GM12801 (cell line): ENCODE data around the gene FAM240A.

Experiments used
- CTCF ChIP-seq: IDR thresholded peaks from one replicate; pipeline ENCODE4 v1.5.1; 2011; ENCODE audit warnings: control low read depth; ENCODE audit not compliant: insufficient read length; ENCODE audit errors: extremely low read depth

FAM240A gene

DNA sequence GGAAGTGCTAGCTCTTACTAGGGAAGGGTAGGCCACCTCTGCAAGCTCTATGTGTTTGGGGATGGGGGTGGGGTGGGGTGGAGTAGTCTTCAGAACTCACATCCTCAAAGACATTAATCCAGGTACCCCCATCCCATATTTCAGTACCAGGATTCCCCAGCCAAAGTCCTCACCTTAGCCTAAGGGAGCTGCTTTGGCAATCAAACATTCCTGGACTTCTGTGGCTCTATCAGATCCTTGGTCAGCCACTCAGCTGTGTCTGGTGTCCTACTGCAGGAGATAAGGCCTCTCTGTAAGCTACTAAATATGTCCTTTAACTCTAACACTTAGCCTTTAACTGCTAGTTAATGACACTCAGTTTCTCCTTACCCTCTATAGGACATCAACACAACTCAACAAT lies 26.9 kb downstream of the FAM240A start:
- no peak for TF ChIP-seq CTCF

DNA sequence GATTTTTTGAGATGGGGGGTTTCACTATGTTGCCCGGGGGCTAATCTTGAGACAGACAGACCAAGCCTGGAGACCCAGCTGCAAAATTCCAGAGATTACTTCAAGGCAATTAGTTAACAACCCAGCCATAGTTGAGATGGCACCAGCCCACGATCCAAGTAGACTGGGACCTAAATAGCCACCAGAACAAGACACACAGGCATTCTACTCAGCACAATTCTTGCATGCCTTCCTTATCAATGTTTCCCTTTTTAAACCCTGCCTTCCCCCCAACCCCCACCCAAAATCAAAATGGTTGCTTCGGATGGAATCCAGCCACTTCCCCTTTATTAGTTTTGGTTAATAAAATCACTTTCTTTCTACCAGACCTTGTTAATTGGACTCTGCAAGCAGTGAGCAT lies 28.6 kb downstream of the FAM240A start:
- no peak for TF ChIP-seq CTCF

DNA sequence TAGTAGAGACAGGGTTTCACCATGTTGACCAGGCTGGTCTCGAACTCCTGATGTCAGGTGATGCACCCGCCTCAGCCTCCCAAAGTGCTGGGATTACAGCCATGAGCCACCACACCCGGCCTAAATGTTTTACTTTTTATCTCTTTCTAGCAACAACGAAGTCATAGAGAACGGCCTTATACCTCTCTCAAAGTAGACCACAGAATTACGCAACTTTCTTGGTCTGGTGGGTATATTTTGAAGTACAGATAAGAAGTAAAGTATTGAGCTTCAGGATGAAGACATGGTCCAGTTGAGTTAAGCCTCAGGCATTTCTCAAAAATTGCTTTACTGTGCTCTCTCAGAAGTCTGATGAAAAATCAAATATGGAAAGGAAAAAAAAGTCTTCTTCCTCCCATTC lies 30.6 kb downstream of the FAM240A start:
- TF ChIP-seq CTCF: no peak

- no peak for TF ChIP-seq CTCF
These were observed 31.4 kb downstream of the FAM240A start for GRCh38 chr3:46643701-46644100.

DNA sequence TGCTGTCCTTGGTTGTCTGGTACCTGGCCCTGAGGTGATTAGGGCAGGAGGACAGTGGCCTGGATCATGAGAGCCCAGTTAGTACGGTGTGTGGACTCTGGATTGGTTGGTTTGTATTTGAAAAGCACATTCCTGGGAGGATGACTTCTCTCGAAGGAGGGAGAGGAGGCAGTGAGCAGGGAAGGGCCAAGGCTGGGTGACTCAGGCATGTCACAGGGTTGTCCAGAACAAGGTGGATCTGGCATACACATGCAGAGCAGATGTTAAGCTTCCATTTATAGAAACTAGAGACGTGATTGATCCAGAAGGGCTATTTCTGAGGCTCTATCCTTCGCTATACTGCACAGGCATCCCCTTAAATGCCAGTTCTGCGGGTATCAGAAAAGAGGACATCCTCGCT lies 34.4 kb downstream of the FAM240A start:
- no peak for TF ChIP-seq CTCF

DNA sequence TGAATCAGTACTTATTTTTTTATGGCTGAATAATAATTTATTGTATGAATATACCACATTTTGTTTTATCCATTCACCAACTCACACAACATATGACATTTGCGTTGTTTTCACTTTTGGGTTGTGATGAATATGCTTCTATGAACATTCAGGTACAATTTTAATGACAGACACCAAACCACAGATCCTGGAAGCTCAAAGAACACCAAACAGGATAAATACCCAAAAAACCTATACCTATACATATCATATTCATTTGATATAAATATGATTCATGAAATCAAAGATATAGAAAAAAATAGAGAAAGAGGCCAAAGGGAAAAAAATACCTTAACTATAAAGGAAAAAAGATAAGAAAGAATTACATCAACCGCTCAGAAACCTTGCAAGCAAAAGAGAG lies 35.8 kb downstream of the FAM240A start:
- no peak for TF ChIP-seq CTCF

DNA sequence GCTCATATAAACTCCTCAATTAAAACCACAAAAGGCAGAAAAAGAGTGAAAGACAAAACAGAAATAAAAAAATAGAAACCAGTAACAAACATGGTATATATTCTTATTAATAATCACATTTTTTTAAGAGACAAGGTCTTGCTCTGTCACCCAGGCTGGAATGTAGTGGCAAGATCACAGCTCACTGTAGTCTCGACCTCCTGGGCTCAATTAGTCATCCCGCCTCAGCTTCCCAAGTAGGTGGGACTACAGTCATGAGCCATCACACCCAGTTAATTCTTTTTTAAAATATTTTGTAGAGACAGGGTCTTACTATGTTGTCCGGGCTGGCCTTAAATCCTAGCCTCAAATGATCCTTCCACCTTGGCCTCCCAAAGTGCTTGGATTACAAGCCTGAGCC lies 37.1 kb downstream of the FAM240A start:
- TF ChIP-seq CTCF: no peak

GRCh38 chr3:46651084-46651483 lies 38.8 kb downstream of the FAM240A start:
- no peak for TF ChIP-seq CTCF
